AG10803 (cell line): ENCODE measurements around the gene LGALS3BP.

Experiments used
- DNase-seq: peaks from one replicate; pipeline ENCODE4 v3.0.0; 2010; ENCODE audit warnings: low read depth
- H3K4me3 ChIP-seq: 2 replicates; pipeline ENCODE4 v1.5.1; 2011; ENCODE audit warnings: mild to moderate bottlenecking, low read length, control low read depth
- TF ChIP-seq, protein P1 (sequence below): conservative IDR thresholded peaks from 2 replicates; pipeline ENCODE4 v1.5.1; 2011; ENCODE audit warnings: mild to moderate bottlenecking, low read length, control low read depth, inconsistent platforms

LGALS3BP gene

DNA sequence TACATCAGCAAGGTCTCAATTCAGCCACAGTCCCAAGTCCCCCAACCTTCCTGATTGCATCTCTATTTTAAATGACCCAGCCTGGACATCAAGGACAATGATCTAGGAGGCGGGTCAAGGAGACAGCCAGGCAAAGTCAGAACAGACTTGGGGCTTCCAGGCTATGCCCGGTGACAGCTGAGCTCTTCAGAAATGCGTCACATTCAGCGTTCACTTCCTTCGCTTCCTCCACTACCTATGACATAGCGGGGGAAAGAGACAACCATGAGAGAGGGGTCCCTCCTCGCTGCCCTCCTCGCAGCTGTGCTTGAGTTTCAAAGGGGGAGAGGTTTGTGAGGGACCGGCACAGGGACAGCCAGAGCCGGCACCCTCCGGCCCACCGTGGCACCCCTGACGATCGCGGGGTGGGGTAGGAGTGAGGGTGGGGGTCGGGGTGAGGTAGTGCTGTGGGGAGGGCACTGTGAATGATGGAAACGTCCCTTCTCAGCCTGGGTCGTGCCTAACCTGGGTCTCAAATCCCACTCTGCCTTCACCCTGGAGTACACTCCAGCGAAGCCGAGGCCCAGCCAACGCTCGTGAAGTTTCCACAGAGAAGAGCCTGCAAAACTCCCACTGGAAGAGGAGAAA, 12.3 kb upstream of the LGALS3BP start:
- DNase-seq = no peak
- TF ChIP-seq, protein P1, sequence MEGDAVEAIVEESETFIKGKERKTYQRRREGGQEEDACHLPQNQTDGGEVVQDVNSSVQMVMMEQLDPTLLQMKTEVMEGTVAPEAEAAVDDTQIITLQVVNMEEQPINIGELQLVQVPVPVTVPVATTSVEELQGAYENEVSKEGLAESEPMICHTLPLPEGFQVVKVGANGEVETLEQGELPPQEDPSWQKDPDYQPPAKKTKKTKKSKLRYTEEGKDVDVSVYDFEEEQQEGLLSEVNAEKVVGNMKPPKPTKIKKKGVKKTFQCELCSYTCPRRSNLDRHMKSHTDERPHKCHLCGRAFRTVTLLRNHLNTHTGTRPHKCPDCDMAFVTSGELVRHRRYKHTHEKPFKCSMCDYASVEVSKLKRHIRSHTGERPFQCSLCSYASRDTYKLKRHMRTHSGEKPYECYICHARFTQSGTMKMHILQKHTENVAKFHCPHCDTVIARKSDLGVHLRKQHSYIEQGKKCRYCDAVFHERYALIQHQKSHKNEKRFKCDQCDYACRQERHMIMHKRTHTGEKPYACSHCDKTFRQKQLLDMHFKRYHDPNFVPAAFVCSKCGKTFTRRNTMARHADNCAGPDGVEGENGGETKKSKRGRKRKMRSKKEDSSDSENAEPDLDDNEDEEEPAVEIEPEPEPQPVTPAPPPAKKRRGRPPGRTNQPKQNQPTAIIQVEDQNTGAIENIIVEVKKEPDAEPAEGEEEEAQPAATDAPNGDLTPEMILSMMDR = no peak
- H3K4me3 ChIP-seq = no peak overlapping the region

DNA sequence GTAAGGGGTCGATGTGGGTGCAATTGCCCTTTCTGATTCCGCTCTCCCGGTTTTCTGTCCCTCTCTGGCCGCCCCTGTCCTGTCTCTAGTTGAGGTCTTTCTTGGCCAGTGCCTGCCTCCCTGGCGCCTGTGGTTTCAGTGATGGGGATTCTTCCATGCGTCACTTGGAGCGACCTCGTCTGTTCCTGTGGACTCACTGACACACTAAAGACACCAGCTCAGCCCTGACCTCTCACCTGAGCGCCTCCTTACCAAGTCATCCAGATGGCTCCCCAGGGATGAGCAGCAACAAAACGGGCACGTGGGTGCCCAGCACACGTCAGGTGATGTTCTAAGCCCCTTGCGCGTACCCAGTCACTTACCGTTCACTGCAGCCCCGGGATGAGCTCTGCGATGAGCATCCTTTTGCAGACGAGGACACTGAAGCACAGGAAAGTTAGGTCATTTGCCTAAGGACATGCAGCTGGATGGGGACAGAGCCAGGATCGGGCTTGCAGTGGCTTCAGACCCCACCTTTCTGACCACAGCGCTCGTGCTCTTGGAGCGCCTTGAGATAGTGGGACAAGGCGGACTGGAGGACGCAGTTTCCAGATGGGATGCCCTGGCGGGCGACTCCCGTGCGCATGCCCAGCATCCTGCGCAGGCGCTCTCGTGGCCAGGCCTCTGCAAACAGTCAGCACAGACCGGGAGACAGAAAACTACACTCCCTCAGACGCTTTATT, 11.5 kb upstream of the LGALS3BP start:
- no peak for DNase-seq
- no peak overlapping the region for H3K4me3 ChIP-seq
- TF ChIP-seq, protein P1 = no peak

DNA sequence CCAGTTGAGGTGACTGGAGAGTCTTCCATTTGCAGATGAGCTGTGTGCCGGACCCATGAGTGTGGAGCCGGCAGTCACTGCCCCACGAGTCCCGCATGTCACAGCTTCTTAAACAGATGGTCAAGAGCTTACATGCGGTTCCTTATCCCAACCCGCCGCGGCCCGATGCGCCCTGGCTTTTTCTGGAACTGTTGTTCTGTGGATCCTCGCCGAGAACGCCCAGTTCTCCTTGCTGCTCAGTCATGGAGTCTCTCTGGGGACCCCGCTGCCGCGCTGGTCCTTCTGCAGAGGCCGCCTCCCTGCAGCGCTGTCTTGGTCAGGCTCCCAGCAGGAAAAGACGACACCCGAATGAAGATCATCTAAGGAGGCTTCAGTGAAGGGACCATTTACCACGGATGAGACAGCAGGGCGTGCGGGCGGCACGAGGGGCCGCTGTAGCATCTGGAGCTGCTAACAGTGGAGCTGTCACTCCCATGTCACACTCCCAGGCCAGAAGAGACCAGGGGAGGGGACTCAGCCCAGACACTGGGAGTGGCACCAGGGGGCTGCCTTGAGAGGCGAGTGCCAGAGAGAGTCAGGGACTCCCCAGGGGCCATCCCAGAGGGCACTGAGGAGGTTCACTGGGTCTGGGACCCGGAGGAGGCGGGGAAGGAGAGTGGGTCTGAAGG, 10.8 kb upstream of the LGALS3BP start:
- no peak for DNase-seq
- H3K4me3 ChIP-seq = no peak overlapping the region
- TF ChIP-seq, protein P1 = no peak

DNA sequence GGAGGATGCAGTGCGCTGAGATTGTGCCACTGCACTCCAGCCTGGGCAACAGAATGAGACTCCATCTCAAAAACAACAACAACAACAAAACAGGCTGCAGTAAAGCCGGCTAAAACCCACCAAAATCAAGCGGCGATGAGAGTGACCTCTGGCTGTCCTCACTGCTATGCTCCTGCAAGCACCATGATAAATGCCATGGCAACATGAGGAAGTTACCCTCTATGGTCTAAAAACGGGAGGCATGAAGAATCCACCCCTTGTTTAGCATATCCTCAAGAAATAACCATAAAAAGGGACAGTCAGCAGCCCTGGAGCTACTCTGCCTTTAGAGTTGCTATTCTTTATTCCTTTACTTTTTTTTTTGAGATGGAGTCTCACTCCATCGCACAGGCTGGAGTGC, 8.4 kb upstream of the LGALS3BP start:
- TF ChIP-seq, protein P1 = no peak
- DNase-seq = no peak
- no peak overlapping the region for H3K4me3 ChIP-seq

DNA sequence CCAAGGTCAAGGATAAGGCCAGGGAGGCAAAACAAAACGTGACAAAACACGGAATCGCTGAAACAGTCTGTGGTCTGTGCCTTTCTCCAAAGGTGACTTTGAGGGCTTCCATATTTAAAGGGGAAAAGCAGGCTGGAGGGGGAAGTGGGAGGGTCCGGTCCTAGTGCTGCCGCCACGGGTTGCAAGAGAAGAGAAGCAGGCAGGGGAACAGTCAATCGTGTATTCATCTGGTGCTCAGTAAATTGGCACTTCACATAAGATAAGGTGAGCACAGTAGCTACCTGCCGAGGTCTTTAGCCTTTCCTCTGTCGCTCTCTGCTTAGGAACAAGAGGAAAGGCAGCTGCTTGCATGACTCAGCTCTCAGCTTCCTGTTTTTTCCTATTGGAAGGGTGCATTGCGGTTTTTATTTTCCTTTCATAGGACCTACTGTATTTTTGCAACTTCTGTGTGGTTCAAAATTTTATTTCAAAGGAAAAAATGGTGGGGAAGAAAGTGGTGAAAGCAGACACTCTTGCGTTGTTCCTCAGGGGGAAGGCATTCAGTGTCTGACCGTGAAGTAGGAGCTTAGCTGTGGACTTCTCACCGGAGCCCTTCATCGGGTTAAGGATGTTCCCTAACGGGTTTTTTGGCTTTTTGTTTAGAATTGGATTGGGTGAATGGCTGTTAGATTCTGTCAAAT, 7.1 kb upstream of the LGALS3BP start:
- TF ChIP-seq, protein P1 = no peak
- DNase-seq = peak; percentile 60
- peak overlapping the region; percentile 42 for H3K4me3 ChIP-seq

DNA sequence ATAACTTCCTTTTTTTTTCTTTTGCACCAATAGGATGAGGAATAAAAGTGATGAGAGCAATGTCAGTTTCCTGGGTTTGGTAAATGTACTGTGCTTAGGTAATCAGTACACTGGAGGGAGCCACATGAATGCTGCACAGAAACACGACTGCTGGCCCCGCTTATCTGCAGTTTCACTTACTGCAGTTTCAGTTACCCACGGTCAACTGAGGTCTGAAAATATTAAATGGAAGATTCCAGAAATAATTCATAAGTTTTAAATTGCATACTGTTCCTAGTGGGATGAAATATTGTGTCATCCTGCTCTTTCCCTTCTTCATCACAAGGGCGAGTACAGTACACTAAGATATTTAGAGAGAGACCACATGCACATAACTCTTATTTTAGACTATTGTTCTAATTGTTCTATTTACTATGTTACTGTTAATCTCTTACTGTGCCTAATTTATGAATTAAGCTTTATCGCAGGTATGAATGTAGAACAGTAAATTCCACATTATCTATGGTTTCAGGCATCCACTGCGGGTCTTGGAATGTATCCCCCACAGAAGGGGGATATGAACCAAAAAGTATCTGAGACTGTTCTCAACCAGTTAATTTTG, 6.4 kb upstream of the LGALS3BP start:
- H3K4me3 ChIP-seq = peak overlapping the region; percentile 42
- DNase-seq = peak; percentile 43
- TF ChIP-seq, protein P1 = peak; percentile 39
